Fibroblast of mammary gland (primary cell): Measurements from ENCODE around the gene KCNK6.

Experiments used
- DNase-seq: peaks from one replicate; pipeline ENCODE4 v3.0.0-alpha.2; 2010; ENCODE audit warnings: low read depth
- H3K4me3 ChIP-seq: 2 replicates; pipeline ENCODE4 v1.5.1; 2011; ENCODE audit warnings: low read depth, mild to moderate bottlenecking, low read length, moderate library complexity; ENCODE audit not compliant: control insufficient read depth
- TF ChIP-seq, protein P1 (sequence below): conservative IDR thresholded peaks from 2 replicates; pipeline ENCODE4 v1.5.1; 2011; ENCODE audit warnings: low read depth, low read length, inconsistent platforms; ENCODE audit not compliant: control insufficient read depth, insufficient read depth

Gene KCNK6

DNA sequence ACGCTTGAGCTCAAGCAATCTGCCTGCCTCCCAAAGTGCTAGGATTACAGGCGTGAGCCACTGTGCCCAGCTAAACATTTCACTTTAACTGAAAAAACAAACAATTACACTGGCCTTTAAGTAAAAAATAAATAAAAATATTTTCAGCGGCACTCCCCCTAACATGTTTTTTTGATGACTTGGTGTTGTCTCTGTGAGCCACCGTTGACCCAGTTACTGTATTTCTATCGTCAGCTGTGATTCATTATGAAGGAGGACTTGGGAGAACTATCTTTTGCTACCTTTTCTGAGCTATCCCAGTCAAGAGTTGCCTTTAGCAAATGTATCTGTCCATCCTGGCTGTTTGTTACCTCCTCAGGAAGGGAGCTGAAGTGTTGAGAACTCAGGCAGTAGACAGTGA is 34.1 kb upstream of the KCNK6 start:
- TF ChIP-seq, protein P1, sequence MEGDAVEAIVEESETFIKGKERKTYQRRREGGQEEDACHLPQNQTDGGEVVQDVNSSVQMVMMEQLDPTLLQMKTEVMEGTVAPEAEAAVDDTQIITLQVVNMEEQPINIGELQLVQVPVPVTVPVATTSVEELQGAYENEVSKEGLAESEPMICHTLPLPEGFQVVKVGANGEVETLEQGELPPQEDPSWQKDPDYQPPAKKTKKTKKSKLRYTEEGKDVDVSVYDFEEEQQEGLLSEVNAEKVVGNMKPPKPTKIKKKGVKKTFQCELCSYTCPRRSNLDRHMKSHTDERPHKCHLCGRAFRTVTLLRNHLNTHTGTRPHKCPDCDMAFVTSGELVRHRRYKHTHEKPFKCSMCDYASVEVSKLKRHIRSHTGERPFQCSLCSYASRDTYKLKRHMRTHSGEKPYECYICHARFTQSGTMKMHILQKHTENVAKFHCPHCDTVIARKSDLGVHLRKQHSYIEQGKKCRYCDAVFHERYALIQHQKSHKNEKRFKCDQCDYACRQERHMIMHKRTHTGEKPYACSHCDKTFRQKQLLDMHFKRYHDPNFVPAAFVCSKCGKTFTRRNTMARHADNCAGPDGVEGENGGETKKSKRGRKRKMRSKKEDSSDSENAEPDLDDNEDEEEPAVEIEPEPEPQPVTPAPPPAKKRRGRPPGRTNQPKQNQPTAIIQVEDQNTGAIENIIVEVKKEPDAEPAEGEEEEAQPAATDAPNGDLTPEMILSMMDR = no peak
- H3K4me3 ChIP-seq = no peak overlapping the region
- DNase-seq = peak; percentile 72

DNA sequence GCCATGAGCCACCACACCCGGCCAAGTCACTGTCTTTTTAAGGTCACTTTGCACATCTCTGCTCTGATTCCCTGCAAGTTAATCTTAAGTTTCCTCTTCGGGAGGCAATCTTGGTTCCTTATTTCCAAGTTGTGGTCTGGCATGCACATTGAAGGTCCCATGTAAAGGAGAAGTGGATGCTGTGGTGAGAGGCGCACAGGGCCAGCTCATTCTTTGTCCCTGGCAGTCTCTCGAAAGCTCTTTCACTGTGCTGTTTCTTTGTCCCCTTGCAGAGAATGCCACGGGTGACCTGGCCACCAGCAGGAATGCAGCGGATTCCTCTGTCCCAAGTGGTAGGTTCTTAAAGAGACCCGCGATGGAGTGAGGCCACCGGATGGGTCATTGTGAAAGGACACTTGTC is 32.0 kb upstream of the KCNK6 start:
- no peak for DNase-seq
- TF ChIP-seq, protein P1 = no peak
- H3K4me3 ChIP-seq = no peak overlapping the region

DNA sequence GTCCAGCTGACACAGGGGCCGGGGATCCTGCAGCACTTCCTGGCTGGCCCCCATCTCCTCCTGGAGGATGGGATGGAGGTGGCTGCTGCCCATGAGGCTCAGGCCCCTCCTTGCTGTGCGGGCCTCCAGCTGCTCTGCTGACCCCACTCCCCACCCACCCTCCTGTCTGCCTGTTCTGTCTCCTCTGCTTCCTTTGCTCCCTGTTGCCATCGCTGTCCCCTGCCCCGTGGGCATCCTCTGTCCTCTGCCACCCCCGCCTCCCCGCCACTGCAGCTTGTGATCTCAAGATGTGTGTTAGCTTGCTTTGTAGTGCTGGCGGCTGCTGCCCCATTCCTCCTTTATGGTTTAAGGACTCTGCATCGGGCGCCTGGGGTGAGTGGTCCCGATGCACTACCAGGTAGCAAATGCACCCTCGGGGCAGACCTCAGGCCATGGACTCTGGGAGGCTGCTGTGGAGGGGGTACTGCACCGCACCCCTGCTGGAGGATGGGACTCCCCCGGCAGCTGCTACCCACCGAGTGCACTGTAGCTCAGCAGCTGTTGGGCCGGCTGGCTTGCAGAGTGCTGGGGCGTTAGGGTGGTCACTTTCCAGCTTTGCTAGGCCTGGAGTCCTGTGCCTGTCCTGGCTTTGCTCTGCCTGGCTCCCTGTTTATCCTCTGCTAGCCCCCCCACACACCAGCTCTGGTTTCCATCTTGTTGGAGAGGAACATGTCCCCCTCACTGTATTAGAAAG is 31.4 kb upstream of the KCNK6 start:
- no peak overlapping the region for H3K4me3 ChIP-seq
- no peak for DNase-seq
- TF ChIP-seq, protein P1 = no peak

DNA sequence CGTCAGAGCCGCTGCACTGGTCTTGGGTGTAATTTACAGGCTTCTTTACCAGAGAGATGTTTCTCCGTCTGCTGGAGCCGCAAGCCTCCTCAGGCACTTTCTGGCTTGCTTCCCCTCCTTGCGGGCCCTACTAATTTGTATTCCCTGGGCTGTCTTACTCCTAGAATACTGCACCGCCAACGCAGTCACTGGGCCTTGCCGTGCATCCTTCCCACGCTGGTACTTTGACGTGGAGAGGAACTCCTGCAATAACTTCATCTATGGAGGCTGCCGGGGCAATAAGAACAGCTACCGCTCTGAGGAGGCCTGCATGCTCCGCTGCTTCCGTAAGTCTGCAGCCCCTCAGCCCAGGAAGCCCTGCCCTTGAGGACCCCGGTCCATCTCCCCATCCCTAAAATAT is 29.7 kb upstream of the KCNK6 start:
- no peak overlapping the region for H3K4me3 ChIP-seq
- TF ChIP-seq, protein P1 = no peak
- DNase-seq = peak; percentile 24

DNA sequence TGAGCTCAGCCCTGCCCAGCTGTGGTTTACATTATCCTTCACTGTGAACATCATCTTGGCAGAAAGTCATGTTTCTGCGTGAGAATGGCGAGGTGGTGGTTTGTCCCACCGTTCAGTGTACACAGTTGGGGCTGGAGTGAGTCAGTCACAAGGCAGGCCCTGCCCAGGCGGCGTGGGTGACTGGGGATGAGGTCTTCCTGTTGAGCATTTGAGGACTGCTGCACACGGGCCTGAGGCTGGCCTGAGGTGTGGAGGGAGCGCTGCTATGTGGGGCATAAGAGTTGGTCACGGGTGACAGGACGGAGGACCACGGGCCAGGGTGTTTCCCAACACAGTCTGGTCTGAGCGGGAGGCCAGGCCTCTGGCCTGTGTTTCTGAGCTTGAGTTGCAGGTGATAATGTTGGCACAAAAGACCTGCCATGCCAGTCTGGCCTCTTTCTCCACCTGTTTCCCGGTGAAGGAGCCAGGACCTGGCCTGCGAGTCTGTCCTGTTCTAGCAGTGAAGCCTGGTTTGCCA is 29.0 kb upstream of the KCNK6 start:
- peak; percentile 94 for DNase-seq
- TF ChIP-seq, protein P1 = no peak
- H3K4me3 ChIP-seq = no peak overlapping the region

DNA sequence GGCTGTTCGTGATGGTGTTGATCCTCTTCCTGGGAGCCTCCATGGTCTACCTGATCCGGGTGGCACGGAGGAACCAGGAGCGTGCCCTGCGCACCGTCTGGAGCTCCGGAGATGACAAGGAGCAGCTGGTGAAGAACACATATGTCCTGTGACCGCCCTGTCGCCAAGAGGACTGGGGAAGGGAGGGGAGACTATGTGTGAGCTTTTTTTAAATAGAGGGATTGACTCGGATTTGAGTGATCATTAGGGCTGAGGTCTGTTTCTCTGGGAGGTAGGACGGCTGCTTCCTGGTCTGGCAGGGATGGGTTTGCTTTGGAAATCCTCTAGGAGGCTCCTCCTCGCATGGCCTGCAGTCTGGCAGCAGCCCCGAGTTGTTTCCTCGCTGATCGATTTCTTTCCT is 27.8 kb upstream of the KCNK6 start:
- TF ChIP-seq, protein P1 = no peak
- no peak overlapping the region for H3K4me3 ChIP-seq
- DNase-seq = no peak
